HL-60 (cell line): ENCODE results near the gene FOXP1.

Source experiments
- POLR2AphosphoS5 ChIP-seq: IDR thresholded peaks from 2 replicates; pipeline ENCODE4 v1.6.1; 2012; ENCODE audit warnings: low read depth
- TF ChIP-seq, protein P1 (sequence below): IDR thresholded peaks from one replicate; pipeline ENCODE4 v1.5.1; 2011; ENCODE audit warnings: low read length, control low read depth, inconsistent platforms; ENCODE audit not compliant: insufficient read depth
- TF ChIP-seq, protein P2 (sequence below): IDR thresholded peaks from 2 replicates; pipeline ENCODE4 v1.6.1; 2012; ENCODE audit warnings: low read depth; ENCODE audit not compliant: insufficient replicate concordance

- TF ChIP-seq, protein P1, sequence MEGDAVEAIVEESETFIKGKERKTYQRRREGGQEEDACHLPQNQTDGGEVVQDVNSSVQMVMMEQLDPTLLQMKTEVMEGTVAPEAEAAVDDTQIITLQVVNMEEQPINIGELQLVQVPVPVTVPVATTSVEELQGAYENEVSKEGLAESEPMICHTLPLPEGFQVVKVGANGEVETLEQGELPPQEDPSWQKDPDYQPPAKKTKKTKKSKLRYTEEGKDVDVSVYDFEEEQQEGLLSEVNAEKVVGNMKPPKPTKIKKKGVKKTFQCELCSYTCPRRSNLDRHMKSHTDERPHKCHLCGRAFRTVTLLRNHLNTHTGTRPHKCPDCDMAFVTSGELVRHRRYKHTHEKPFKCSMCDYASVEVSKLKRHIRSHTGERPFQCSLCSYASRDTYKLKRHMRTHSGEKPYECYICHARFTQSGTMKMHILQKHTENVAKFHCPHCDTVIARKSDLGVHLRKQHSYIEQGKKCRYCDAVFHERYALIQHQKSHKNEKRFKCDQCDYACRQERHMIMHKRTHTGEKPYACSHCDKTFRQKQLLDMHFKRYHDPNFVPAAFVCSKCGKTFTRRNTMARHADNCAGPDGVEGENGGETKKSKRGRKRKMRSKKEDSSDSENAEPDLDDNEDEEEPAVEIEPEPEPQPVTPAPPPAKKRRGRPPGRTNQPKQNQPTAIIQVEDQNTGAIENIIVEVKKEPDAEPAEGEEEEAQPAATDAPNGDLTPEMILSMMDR = no peak
- TF ChIP-seq, protein P2, sequence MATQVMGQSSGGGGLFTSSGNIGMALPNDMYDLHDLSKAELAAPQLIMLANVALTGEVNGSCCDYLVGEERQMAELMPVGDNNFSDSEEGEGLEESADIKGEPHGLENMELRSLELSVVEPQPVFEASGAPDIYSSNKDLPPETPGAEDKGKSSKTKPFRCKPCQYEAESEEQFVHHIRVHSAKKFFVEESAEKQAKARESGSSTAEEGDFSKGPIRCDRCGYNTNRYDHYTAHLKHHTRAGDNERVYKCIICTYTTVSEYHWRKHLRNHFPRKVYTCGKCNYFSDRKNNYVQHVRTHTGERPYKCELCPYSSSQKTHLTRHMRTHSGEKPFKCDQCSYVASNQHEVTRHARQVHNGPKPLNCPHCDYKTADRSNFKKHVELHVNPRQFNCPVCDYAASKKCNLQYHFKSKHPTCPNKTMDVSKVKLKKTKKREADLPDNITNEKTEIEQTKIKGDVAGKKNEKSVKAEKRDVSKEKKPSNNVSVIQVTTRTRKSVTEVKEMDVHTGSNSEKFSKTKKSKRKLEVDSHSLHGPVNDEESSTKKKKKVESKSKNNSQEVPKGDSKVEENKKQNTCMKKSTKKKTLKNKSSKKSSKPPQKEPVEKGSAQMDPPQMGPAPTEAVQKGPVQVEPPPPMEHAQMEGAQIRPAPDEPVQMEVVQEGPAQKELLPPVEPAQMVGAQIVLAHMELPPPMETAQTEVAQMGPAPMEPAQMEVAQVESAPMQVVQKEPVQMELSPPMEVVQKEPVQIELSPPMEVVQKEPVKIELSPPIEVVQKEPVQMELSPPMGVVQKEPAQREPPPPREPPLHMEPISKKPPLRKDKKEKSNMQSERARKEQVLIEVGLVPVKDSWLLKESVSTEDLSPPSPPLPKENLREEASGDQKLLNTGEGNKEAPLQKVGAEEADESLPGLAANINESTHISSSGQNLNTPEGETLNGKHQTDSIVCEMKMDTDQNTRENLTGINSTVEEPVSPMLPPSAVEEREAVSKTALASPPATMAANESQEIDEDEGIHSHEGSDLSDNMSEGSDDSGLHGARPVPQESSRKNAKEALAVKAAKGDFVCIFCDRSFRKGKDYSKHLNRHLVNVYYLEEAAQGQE = no peak
- TF ChIP-seq POLR2AphosphoS5 = no peak
Measured at GRCh38 chr3:71564361-71564760, 19.2 kb downstream of the FOXP1 start.
